ENCODE results near the gene HOMER1.

DNA sequence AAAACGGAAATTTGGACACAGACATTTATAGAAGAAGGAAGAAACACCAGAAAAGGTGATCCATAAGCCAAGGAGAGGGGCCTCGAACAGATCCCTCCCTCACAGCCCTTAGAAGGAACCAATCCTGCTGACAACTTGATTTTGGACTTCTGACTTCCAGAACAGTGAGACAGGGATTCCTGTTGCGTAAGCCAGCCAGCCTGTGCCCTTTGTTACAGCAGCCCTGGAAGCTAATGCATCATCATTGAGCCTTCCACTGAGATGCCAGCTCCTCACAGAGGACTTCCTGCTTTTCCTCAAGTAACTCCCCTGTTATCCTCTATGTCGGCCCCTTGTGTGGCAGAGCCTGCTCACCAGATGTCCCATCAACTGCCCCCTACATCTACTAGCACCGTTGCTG, 183.9 kb downstream of the HOMER1 start:
- TF ChIP-seq, protein P1, sequence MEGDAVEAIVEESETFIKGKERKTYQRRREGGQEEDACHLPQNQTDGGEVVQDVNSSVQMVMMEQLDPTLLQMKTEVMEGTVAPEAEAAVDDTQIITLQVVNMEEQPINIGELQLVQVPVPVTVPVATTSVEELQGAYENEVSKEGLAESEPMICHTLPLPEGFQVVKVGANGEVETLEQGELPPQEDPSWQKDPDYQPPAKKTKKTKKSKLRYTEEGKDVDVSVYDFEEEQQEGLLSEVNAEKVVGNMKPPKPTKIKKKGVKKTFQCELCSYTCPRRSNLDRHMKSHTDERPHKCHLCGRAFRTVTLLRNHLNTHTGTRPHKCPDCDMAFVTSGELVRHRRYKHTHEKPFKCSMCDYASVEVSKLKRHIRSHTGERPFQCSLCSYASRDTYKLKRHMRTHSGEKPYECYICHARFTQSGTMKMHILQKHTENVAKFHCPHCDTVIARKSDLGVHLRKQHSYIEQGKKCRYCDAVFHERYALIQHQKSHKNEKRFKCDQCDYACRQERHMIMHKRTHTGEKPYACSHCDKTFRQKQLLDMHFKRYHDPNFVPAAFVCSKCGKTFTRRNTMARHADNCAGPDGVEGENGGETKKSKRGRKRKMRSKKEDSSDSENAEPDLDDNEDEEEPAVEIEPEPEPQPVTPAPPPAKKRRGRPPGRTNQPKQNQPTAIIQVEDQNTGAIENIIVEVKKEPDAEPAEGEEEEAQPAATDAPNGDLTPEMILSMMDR (IDR thresholded peaks at IDR 0.05): no peak
- no peak for TF ChIP-seq POLR2A (IDR thresholded peaks at IDR 0.05)

Measured in esophagus squamous epithelium (tissue), 4 donors.